ENCODE measurements around the gene GPR84.

GRCh38 chr12:54330442-54330841 is 33.8 kb downstream of the GPR84 start:
- TF ChIP-seq CTCF (IDR thresholded peaks at IDR 0.05) = no peak
- TF ChIP-seq POLR2AphosphoS5 (IDR thresholded peaks at IDR 0.05) = no peak
